Measurements from ENCODE around the gene FBXO3.

Gene FBXO3

DNA sequence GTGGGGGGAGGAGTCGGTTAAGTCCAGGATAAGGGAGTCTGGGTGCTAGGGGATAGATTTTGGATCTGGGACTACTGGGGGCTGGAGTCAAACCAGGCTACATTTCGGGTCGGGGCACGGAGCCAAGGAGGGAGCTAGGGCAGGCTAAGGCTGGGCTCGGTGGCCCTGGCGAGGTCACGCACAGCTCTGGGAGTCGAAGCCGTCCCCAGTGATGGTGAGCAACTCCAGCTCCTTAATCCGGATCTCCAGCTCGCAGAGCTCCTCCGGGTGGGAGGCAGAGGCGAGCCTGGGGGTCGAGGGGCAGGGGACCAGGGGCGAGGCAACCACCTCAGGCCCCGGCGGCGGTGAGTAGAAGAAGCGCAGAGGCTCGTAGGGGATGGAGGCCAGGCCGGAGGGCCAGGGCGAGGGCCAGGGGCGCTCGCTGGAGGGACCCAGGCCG, 74.2 kb downstream of the FBXO3 start:
- DNase-seq, result no peak

DNA sequence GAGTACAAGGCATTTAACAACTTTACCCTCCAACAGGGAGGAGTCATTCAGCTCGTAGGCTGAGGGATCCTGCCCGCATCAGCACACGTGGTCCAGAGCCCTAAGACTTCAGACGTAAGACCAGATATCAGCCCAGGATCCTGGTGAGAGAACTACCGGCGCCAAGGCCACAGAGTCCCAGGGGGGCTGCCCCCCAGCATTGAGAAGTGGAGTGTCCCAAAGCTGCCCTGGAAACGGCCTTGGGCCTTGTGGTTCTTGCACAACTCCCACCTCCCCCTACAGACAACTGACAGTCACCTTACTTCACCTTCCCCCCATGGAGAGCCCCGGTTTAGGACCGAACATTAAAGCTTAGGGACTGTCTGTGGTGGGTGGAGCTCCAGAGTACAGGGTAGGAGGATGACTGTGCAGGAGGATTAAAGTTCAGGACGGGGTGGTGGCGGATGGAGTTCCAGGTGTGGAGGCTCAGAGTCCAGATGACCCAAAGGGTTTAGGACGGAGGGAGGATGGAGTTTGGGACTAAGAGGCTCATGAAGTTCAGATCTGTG, 74.7 kb downstream of the FBXO3 start:
- no peak for DNase-seq

DNA sequence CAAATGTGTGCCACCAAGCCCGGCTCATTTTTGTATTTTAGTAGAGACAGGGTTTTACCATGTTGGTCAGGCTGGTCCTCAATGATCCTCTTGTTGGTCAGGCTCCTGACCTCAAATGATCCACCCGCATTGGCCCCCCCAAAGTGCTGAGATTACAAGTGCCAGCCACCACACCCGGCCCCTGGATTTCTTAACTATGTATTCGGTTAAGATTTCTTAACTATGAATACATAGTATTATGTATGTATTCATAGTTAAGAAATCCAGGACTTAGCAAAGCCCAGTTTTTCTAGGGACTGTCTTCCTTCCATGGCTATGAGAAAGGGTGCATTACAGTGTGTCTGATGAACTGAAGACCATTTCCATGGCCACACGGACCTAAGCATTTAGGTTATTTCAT, 75.4 kb downstream of the FBXO3 start:
- DNase-seq, result no peak

DNA sequence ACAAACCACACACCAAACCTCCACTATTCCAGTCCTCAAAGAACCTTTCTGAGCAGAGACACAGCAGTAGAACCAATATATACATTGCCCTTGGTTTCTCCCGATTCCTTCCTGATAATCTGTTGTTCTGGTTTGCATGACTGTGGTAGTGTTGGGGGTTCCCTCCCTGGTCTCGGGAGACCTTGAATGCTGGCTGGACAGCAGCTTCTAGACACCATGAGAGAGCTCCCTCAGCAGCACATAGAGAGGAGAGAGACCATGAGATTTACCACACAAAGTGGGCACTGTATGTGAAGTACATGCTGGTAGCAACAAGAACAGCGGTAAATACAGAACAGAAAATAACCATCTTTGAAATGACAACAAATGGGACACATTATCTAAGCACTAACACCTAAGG, 76.3 kb downstream of the FBXO3 start:
- DNase-seq, result no peak

DNA sequence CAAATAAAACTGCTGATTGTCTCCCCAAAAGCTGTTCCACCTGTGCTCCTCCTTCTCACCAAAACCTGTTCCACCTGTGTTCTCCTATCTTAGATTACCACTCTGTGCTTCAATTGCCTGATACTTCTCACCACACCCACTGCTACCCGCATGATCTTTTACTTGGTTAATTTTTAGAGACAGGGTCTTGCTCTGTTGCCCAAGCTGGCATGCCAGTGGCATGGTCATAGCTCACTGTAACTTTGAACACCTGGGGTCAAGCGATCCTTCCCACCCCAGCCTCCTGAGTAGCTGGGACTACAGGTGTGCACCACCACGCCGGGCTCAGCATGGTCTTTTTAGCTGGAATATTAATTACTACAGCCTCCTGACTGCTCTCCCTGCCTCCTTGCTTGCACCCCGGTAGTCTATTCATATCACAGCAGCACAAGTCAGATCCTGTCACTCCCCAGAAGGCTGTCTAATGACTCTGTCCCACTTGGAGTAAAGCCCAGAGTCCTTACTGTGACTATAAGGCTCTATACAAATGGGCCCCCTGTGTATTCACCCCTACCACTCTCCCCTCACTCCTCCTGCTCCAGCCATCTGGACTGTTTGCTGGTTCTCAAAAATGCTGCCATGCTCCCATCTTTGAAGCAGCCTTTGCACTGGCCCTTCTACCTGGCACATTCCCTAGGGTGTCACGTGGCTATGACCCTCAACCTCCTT, 77.2 kb downstream of the FBXO3 start:
- no peak for DNase-seq

DNA sequence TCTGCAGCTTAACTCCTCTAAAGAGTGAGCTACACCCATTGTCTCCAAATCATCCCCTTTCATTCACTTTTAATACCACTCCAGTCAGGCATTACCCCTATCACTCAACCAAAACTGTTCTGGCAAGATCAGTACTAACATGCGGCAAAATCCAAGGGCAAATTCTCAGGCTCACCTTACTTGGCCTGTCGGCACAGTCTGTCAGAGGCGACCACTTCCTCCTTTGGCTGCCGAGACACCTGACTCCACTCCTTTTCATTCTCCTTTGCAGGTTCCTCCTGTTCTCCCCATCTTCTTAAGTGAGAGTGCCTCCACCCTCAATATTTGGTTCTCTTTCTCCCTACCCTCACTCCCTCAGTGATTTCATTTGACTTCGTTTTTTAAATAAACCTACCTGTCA, 77.9 kb downstream of the FBXO3 start:
- DNase-seq, result no peak

DNA sequence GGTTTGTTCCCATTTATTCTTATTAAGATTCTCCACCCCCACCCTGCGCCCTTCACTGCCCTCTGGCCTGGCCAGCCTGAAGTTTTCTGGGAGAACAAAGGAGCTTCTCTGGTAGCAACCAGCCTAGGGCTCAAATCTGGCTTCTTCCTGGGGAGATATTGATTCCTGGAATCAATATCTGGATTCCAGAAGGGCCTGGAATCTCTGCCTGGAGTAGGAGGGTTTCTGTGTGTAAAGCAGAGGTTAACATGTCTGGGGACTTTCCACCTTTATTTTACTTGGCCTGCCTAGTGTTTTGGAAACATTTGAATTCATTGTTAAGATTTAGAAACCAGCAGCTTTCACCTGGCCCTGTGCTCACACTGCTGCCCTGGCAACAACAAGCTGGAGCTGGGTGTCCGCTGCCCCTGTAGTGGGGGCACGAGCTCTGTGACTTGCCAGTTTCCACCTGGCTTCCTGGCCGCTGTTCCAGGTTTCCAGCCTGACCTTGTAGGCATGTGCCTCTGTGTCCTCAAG, 79.2 kb downstream of the FBXO3 start:
- DNase-seq, result no peak

DNA sequence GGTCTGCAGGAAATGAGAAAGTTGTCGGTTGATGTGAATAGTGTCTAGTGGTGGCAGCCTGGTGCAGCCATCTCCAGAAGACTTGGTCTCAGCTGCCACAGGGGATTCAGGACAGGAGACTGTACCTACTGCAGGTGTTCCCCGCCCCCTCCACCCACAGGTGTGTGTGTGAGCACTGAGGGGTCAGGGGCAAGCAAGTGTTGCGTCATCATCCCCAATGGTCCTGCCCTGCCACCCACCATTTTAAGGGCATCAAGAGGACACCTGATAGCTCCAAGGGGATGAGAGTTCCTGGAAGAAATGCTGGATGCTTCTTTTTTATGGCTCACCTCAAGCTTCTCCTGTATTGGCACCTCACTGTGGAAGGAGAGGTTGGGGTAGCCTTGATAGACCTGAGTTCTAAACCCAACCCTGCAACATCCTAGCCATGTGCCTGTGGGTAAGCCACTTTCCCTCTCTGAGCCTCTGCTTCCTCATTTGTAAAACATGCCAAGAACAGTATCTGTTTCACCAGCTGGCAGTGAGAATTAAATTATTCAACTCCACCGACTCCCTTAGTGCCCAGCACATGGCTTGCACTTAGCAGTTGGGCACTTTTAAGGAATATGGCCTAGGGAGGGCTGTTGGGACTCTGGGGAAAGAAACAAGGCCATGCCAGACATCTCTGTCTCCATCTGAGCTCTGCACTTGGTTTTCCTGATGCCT, 79.8 kb downstream of the FBXO3 start:
- no peak for DNase-seq

DNA sequence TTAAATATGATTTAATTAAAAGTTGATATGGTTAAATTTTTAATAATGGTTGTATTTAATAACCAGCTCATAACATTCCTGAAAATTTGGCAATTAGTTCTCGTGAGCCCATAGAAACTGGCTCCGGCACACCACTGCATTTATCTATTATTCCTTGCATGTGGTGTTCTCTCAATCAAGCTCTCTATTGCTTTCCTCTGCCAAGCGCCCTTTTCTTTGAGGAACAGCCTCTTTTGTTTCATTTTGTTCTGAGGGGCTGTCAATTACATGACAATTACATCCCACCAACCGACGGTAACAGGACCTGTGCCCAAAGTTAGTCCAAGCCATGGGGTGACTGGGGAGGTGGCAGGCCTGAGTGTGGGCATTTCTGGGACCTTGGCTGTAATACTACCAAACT, 81.8 kb downstream of the FBXO3 start:
- no peak for DNase-seq

DNA sequence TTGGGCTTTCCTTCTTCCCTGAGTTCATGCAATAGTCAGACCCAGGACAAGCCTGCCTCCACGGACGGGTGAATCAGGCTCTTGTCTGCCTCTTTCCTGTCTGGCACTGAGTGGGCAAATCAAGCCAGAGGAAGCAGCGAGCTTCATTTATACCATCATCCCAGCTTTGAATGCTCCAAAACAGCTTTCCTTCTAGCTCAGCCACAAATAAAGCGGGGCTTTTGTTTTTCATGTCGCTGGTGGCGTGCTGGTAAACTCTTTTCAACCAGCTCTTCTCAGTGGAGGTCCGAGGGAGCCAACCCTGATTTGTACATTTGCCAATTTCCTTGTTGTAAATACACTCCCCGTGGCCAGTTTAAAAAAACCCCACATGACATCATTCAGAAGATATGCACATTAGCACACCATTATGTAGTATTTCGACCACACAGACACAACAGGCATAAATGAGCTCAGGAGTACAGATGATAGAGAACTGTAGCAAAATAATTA, 82.3 kb downstream of the FBXO3 start:
- no peak for DNase-seq

DNA sequence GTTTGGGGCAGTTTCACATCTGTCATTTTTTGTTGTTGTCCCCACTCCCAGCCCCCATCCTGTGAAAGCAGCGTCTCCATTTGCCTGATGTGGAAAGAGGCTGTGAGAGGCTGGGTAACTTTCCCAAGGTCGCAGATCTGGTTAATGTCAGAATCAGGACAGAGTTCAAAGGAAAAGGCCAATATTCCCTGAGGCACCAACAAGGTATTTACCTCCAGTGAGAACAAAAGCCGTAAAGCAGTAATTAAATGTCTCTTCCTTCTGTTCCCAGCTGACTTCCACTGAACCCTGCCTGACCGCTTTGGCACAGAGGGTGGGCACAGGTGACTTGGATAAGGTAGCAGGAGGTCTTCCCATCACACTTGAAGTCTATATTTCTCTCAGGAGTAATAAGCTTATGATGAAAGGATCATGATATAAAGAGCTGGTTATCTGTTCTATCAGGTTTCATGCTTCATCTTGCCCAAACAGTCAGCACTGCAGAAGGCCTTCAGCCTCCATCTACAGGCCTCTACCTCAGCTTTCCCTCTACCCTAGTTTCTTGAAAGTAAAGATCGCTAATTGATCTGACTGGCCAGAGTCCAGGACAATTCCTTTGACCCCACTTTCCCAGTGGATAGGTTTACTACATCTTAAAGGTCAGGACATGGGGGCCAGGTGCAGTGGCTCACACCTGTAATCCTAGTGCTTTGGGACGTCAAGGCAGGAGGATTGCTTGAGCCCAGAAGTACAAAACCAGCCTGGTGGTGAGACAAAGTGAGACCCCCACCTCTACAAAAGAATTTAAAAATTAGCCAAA, 83.1 kb downstream of the FBXO3 start:
- no peak for DNase-seq
